ENCODE results near the gene ELMO1.

The ELMO1 gene

GRCh38 chr7:37198041-37198905 lies 250.4 kb downstream of the ELMO1 start:
- no peak for DNase-seq (ENCODE audit: low read depth in 1 of 2, low spot score in 1 of 2)

GRCh38 chr7:37197108-37197507 lies 251.6 kb downstream of the ELMO1 start:
- no peak for DNase-seq (ENCODE audit: low read depth in 1 of 2, low spot score in 1 of 2)

DNA sequence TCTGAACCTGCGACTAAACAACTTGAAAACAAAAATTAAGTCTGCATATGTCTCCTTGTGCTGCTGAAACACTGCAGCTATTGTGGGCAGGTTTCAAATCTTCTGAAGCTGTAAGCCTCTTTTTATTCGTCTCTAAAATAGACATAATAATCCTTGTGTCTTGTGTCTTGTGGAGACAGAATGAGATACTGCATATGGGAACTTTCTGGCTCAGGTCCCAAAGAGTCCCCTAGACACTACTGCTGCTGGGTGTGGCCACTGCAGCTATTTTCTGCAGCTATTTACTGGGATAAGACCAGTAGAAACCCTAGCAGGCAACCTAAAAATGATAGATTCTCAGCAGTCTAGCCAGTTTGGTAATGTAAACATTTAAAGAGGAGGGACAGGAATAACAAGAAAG lies 252.0 kb downstream of the ELMO1 start:
- no peak for DNase-seq (ENCODE audit: low read depth in 1 of 2, low spot score in 1 of 2)

DNA sequence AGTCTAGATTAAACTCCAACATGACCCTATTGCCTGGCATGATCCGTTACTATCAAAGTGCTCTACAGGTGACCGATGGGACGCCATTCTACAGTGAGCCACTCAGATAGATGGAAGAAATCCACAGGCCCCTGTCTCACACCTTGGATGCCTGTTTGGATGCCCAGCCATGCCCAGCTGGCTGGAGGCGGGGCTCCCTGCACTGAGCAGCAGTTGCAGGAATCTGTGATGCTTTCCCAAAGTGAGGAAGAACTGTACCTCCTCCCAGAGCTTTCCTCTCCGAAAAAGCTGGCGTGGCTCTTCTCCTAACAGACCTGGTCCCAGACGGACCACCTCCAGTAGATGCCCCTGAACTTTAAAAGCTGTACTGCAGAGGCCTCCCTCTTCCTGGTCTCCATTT lies 253.3 kb downstream of the ELMO1 start:
- DNase-seq (ENCODE audit: low read depth in 1 of 2, low spot score in 1 of 2), result no peak

GRCh38 chr7:37194943-37195342 lies 253.7 kb downstream of the ELMO1 start:
- no peak for DNase-seq (ENCODE audit: low read depth in 1 of 2, low spot score in 1 of 2)

- DNase-seq (ENCODE audit: low read depth in 1 of 2, low spot score in 1 of 2), result no peak
Measured at GRCh38 chr7:37193775-37194135, 254.9 kb downstream of the ELMO1 start.

DNA sequence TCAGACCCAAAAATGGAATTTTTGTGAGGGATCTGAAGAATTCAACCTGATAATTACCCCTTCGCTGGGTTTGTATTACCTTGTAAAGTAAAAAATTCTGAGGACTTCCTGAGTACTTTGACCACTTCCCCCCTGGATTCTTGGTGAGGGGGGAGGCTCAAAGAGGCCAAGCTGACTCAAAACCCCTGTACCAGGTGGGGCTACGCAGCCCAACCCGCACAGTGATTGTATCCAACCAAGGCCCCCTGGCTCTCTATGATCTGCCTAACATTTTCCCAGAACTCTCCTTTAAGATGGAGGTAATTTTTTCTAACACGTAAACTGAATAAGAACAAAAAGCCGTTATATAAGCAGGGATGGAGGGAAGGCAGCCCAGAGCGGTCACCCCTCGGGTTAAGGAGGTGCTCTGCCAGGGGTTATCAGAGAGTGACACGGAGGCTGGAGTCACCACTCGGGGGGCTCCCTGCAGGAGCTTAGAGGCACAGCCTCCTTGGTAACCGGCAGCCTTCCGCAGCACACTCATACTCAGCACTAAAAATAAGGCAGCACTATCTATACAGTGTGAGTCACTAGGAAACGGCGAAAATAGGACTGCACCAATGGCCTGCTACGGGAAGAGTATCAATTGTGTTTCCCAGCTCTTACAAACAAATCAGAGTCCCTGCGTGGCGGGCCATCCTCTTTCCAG lies 255.4 kb downstream of the ELMO1 start:
- DNase-seq (ENCODE audit: low read depth in 1 of 2, low spot score in 1 of 2), result no peak

DNA sequence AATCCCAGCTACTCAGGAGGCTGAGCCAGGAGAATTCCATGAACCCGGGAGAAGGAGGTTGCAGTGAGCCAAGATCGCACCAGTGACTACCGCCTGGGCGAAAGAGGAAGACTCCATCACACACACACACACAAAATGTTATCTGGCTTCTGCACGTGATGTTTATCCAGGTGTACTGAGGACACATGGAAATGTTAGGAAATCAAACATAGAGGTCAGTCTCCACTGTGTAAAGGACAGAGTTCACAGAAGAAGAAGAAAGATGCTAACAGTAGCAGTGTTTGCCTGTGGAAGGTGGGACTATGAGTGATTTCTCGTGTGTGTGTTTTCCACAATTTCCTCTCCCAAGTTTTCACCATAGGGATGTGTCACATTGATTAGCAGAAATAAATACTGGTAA lies 256.9 kb downstream of the ELMO1 start:
- DNase-seq (ENCODE audit: low read depth in 1 of 2, low spot score in 1 of 2), result no peak

DNA sequence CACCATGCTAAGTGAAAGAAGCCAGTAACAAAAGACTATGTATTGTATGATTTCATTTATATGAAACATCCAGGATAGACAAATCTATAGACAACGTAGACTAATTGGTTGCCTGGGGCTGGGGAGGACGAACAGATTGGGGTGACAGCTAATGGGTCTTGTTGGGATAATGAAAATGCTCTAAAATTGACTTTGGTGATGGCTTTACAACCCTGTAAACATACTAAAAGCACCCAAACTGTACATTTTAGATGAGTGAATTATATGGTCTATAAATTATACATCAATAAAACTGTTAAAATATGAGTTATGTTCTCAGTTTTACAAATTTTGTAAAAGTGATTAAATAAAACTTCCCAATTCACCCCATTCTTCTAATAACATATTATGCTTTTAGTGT lies 261.5 kb downstream of the ELMO1 start:
- DNase-seq (ENCODE audit: low read depth in 1 of 2, low spot score in 1 of 2), result no peak

DNA sequence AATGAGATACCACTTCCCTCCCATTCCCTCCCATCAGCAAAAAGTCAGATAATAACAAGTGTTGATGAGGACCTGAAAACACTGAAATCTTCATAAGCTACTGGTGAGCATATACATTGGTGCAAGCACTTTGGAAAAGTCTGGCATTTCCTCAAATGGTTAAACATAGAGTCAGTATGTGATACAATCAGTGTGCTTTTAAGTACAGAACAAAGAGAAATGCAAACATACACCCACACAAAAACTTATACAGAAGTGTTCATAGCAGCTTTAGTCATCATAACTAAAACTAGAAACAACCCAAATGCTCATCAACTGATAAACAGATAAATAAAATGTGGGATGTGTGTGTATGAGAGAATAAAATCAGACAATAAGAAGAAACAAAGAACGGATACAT lies 261.9 kb downstream of the ELMO1 start:
- no peak for DNase-seq (ENCODE audit: low read depth in 1 of 2, low spot score in 1 of 2)

DNA sequence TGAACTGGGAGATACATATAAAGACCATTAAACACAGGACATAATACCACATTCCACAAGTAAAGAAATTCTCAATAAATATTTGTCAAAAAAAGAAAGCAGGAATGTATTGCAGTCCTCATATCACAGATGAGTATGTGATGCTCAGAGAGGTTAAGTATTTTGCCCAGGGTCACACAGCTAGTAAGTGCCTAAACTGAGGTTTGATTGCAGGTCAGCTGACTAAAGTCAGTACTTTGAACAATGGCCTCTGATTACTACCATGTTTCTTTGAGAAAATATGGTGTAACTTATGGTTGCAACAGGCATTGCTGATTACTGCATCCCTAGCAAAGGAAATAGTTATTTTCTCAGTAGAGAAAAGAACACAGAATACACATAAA lies 267.1 kb downstream of the ELMO1 start:
- no peak for DNase-seq (ENCODE audit: low read depth in 1 of 2, low spot score in 1 of 2)

DNA sequence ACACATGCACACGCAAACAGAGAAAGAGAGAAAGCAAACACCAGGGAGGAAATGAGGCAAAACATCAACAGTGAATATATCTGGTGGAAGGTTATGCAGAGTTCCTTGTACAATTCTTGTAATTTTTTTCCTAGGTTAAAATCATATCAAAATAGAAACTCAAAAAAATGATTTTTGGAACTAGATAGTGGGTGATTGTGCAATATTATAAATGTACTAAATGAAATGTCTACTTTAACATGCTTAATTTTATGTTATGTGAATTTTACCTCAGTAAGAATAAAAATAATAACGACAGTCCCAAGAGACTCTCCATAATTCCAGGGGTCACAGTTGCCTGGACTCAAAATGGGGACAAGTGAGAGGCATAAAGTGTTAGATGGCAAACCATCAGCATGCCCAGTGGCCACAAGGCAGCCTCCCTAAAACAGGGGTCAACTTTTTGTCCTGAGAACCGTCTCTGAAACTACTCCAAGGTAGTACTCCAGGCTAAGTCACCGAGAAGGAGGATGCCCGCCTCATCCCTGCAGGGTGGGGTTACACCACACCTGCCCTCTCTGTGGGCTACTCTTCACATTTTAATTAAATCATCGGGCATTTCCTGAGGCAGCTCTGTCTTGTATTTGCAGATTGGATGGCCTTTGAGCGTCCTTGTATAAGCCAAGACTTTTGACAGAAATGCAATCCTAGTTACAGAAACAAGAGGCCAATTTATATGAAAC lies 267.7 kb downstream of the ELMO1 start:
- no peak for DNase-seq (ENCODE audit: low read depth in 1 of 2, low spot score in 1 of 2)

DNA sequence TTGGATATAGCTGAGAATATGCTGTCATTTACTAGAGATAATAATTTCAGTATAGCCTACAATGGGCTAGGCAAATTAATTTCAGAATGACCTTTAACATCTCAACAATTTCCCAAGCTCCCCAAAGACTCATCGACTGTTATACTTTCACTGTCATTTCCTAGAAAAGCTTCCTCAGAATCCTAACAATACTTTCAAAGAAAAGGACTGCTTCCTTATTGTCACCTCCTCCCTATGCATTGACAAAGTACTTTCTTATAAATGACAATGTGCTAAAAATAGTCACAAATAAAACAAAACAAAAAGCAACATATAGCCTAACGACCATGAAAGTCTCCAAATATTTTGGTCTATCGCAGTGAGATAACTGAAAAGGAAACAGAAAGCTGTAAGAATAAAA lies 272.6 kb downstream of the ELMO1 start:
- DNase-seq (ENCODE audit: low read depth in 1 of 2, low spot score in 1 of 2), result no peak

- DNase-seq (ENCODE audit: low read depth in 1 of 2, low spot score in 1 of 2), result no peak
Measured at GRCh38 chr7:37174460-37174859, 274.2 kb downstream of the ELMO1 start.

GRCh38 chr7:37173670-37174069 lies 275.0 kb downstream of the ELMO1 start:
- no peak for DNase-seq (ENCODE audit: low read depth in 1 of 2, low spot score in 1 of 2)

GRCh38 chr7:37162106-37162505 lies 286.6 kb downstream of the ELMO1 start:
- no peak for DNase-seq (ENCODE audit: low read depth in 1 of 2, low spot score in 1 of 2)

DNA sequence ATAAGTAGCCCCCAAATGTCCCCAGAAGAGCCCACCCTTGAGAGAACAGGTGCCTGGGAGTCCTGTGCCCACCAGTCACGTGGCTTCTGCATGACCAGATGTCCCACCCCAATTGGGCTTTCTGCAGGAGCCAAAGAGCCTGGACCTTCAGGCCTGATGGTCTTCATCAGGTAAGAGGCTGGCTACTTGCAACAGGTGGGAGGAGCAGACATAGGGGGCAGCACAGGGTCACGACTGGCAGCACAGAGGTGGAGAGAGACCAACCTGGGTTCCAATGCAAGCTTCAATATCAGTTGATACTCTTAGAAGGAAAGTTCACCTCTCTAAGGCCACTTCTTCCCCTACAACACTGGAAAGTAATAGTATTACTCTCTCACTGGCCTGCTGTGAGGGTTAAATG lies 288.0 kb downstream of the ELMO1 start:
- no peak for DNase-seq (ENCODE audit: low read depth in 1 of 2, low spot score in 1 of 2)

DNA sequence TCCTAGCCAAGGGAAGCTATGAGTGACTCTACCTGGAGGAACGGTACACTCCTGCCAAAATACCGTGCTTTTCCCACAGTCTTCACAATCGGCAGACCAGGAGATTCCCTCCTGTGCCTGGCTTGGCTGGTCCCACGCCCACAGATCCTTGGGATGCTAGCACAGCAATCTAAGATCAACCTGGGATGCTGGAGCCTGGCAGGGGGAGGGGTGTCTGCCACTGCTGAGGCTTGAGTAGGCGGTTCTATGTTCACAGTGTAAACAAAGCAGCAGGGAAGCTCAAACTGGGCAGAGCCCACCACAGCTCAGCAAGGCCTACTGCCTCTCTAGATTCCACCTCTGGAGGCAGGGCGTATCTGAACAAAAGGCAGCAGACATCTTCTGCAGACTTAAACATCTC lies 295.3 kb downstream of the ELMO1 start:
- DNase-seq (ENCODE audit: low read depth in 1 of 2, low spot score in 1 of 2), result no peak

DNA sequence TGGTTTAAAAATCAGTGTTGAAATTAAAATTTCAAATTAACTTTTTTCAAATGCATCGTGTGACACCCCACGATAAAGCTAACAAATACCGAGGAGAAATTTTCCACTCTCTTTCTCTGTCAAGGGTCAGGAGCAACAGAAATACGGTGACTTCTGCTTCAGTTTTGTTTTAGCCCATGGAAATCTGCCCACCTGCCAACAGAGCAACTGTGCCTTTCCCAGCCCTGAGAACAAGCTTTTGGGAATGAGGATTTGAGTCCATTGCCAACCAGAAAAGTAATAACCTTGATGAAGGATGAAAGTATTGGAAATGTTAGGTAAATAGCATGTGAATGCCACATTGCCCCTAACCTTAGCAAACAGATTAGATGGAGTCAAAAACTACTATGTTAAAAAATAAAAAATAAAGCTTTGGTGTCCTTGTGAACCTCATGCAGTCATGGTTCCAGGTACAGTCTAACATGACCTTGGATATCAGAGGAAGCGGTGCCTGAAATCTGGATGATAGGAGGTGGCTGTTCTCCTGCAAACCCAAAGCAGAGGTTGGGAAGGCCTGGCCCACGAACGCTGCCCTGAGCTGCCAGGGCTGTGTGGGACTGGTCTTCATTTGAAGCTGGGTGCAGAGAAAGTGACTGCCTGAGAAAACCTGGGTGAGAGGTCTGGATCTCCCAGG lies 296.8 kb downstream of the ELMO1 start:
- DNase-seq (ENCODE audit: low read depth in 1 of 2, low spot score in 1 of 2), result no peak

GRCh38 chr7:37150856-37151255 lies 297.8 kb downstream of the ELMO1 start:
- no peak for DNase-seq (ENCODE audit: low read depth in 1 of 2, low spot score in 1 of 2)

GRCh38 chr7:37150180-37150579 lies 298.5 kb downstream of the ELMO1 start:
- DNase-seq (ENCODE audit: low read depth in 1 of 2, low spot score in 1 of 2), result no peak

DNA sequence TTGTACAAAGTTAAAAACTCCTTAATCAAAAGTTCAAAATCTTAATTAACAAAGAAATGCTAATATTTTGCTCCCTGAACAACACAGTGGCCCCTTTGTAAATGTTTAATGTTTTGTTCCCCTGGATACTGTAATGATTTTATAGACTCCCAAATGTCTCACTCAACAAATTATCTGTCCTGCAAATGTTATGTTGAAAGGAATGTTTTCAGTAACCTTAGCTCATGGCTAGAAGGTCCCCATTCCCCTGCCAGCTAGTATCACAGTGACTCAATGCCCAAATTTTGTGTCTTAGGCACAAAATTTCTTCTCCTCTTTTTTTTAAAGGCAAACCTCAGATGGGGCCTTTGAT lies 298.9 kb downstream of the ELMO1 start:
- no peak for DNase-seq (ENCODE audit: low read depth in 1 of 2, low spot score in 1 of 2)
